Measurements from ENCODE around the gene PCDHA1. TPM values are rescaled to one million over a fixed set of nuclear protein-coding genes. Genes with fewer than 3 reads are reported as not detected.

PCDHA1 gene
- total RNA-seq, 2 experiments from 2014 or later, result not detected

- Histone ChIP-seq H2AFZ (ENCODE audit: low read length) (no peak overlapping the region), H3K9me2 (ENCODE audit: insufficient read depth, low read length) (no peaks in the 10 kb centered on the region), H3K4me1 (ENCODE audit: insufficient read depth, low read length, poor library complexity, severe bottlenecking) (no peaks in the 10 kb centered on the region), H3K36me3 (ENCODE audit: insufficient read depth, low read length) (no peaks in the 10 kb centered on the region), H3K4me2 (ENCODE audit: low read length) (no peak overlapping the region), H3K4me3 (ENCODE audit: low read depth, low read length, poor library complexity, severe bottlenecking) (no peak overlapping the region), H3K9me3 (ENCODE audit: low read length) (no peaks in the 10 kb centered on the region), H3K79me2 (ENCODE audit: insufficient read depth, low read depth, low read length) (no peaks in the 10 kb centered on the region), H4K20me1 (ENCODE audit: insufficient read depth, low read length) (no peaks in the 10 kb centered on the region), H3K27ac (ENCODE audit: low read depth, low read length, poor library complexity, severe bottlenecking) (no peak overlapping the region)
- intact Hi-C loops (cut with micrococcal nuclease; ENCODE audit: unreplicated experiment), result no loop called here
- no peak for DNase-seq (ENCODE audit: low spot score)
- ChIA-PET CTCF (ENCODE audit: unreplicated experiment) (no interaction called here), POLR2A (no interaction called here)
- no TSS peak for BruUV-seq (replicated peaks)
- TF ChIP-seq CTCF (conservative IDR thresholded peaks at IDR 0.05; ENCODE audit: low read length) (no peak), EZH2phosphoT487 (IDR thresholded peaks at IDR 0.05; ENCODE audit: borderline replicate concordance, low read depth, low read length) (no peak)
These were observed 192.3 kb downstream of the PCDHA1 start for GRCh38 chr5:140978260-140978659.

- H3K9me2 ChIP-seq (ENCODE audit: insufficient read depth, low read length), result no peaks in the 10 kb centered on the region
- H3K9me3 ChIP-seq (ENCODE audit: low read length), result no peaks in the 10 kb centered on the region
- no peak overlapping the region for H3K4me3 ChIP-seq (ENCODE audit: low read depth, low read length, poor library complexity, severe bottlenecking)
- ChIA-PET POLR2A (no interaction called here), CTCF (ENCODE audit: unreplicated experiment) (no interaction called here)
- no peak overlapping the region for H3K4me2 ChIP-seq (ENCODE audit: low read length)
- no peak for DNase-seq (ENCODE audit: low spot score)
- no TSS peak for BruUV-seq (replicated peaks)
- H3K4me1 ChIP-seq (ENCODE audit: insufficient read depth, low read length, poor library complexity, severe bottlenecking), result no peaks in the 10 kb centered on the region
- TF ChIP-seq EZH2phosphoT487 (IDR thresholded peaks at IDR 0.05; ENCODE audit: borderline replicate concordance, low read depth, low read length), result no peak
- no peak for TF ChIP-seq CTCF (conservative IDR thresholded peaks at IDR 0.05; ENCODE audit: low read length)
- no peaks in the 10 kb centered on the region for H4K20me1 ChIP-seq (ENCODE audit: insufficient read depth, low read length)
- intact Hi-C loops (cut with micrococcal nuclease; ENCODE audit: unreplicated experiment), result no loop called here
- H2AFZ ChIP-seq (ENCODE audit: low read length), result no peak overlapping the region
- no peak overlapping the region for H3K27ac ChIP-seq (ENCODE audit: low read depth, low read length, poor library complexity, severe bottlenecking)
- H3K36me3 ChIP-seq (ENCODE audit: insufficient read depth, low read length), result no peaks in the 10 kb centered on the region
- no peaks in the 10 kb centered on the region for H3K79me2 ChIP-seq (ENCODE audit: insufficient read depth, low read depth, low read length)
These were observed 193.0 kb downstream of the PCDHA1 start for GRCh38 chr5:140978983-140979382.

DNA sequence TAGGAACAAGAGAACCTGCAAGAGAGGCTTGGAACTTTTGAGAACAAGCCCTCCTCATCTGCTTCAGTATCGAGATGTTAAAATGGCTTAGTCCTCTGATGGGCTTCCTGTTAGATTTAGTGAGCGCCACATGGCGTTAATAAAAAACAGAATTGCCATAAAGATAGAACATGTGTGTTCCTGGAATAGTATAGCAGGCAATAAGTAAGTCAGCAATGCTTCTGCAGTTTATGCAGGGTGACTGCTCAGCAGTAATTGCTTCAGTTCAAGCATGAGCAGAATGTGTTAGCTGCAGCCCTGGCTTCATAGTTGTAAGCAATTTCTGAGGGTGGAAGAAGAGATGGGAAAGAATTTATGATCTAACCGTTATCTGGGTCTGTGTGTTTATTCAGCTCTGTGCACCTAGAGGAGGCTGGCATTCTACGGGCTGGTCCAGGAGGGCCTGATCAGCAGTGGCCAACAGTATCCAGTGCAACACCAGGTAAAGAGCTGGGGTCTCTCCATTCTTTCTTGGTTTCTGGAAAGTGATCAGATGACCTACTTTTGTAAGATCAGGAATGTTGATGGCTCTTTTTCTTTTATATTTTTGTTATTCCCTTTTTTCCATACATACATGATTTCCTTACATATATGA lies 196.3 kb downstream of the PCDHA1 start:
- H4K20me1 ChIP-seq (ENCODE audit: insufficient read depth, low read length), result no peaks in the 10 kb centered on the region
- H3K4me2 ChIP-seq (ENCODE audit: low read length), result no peak overlapping the region
- H3K9me3 ChIP-seq (ENCODE audit: low read length), result no peaks in the 10 kb centered on the region
- no TSS peak for BruUV-seq (replicated peaks)
- H3K79me2 ChIP-seq (ENCODE audit: insufficient read depth, low read depth, low read length), result no peaks in the 10 kb centered on the region
- ChIA-PET POLR2A (no interaction called here), CTCF (ENCODE audit: unreplicated experiment) (no interaction called here)
- no peaks in the 10 kb centered on the region for H3K36me3 ChIP-seq (ENCODE audit: insufficient read depth, low read length)
- H2AFZ ChIP-seq (ENCODE audit: low read length), result no peak overlapping the region
- intact Hi-C loops (cut with micrococcal nuclease; ENCODE audit: unreplicated experiment), result no loop called here
- no peaks in the 10 kb centered on the region for H3K4me1 ChIP-seq (ENCODE audit: insufficient read depth, low read length, poor library complexity, severe bottlenecking)
- H3K4me3 ChIP-seq (ENCODE audit: low read depth, low read length, poor library complexity, severe bottlenecking), result no peak overlapping the region
- no peak for DNase-seq (ENCODE audit: low spot score)
- no peaks in the 10 kb centered on the region for H3K9me2 ChIP-seq (ENCODE audit: insufficient read depth, low read length)
- TF ChIP-seq EZH2phosphoT487 (IDR thresholded peaks at IDR 0.05; ENCODE audit: borderline replicate concordance, low read depth, low read length) (no peak), CTCF (conservative IDR thresholded peaks at IDR 0.05; ENCODE audit: low read length) (no peak)
- no peak overlapping the region for H3K27ac ChIP-seq (ENCODE audit: low read depth, low read length, poor library complexity, severe bottlenecking)
